Metanephros (tissue), 1 donor: ENCODE data around the gene RBP3. TPM values are rescaled to one million over a fixed set of nuclear protein-coding genes. Genes with fewer than 3 reads are reported as not detected.

Source experiments
- total RNA-seq: library from RNA; depleted of rRNA; stranded (reverse); fragments of >200 nt; gene quantifications from one replicate; pipeline ENCODE4 v1.2.3, GENCODE V29; 2014

The RBP3 gene
- not detected for total RNA-seq

GRCh38 chr10:47348138-47348651, at the start of gene RBP3:
Gene RBP3, plus strand, starts transcription at chr10:47348363. Its CDS starts 122 bp downstream, at chr10:47348485.

GRCh38 chr10:47299611-47300428, 48.3 kb upstream of the RBP3 start, which contains the start of gene GDF10:
Gene GDF10, plus strand, starts transcription at chr10:47300197. Its CDS starts 455 bp downstream, at chr10:47300652.

GRCh38 chr10:47322300-47323061, 25.7 kb upstream of the RBP3 start, which contains the start of gene GDF2:
Gene GDF2, plus strand, starts transcription at chr10:47322454. Its CDS starts 215 bp downstream, at chr10:47322669.

GRCh38 chr10:47384148-47384921, 36.2 kb downstream of the RBP3 start, which contains the start of gene ZNF488:
Gene ZNF488, minus strand, starts transcription at chr10:47384293. Its CDS starts 15,464 bp downstream, at chr10:47368829.

Other genes starting within 250 kb of the RBP3 start
- 1.6 TPM for gene GDF10, start 48.2 kb upstream of the RBP3 start, total RNA-seq
- not detected for gene GDF2, start 25.9 kb upstream of the RBP3 start, total RNA-seq
- 2.4 TPM for gene ZNF488, start 35.9 kb downstream of the RBP3 start, total RNA-seq
- gene ANXA8, start 135.8 kb downstream of the RBP3 start, total RNA-seq, result 0.18 TPM
- gene FAM25G, start 143.3 kb downstream of the RBP3 start, total RNA-seq, result not detected
- 7.9 TPM for gene AGAP9, start 175.3 kb downstream of the RBP3 start, total RNA-seq